ENCODE measurements around the gene LBHD2.

DNA sequence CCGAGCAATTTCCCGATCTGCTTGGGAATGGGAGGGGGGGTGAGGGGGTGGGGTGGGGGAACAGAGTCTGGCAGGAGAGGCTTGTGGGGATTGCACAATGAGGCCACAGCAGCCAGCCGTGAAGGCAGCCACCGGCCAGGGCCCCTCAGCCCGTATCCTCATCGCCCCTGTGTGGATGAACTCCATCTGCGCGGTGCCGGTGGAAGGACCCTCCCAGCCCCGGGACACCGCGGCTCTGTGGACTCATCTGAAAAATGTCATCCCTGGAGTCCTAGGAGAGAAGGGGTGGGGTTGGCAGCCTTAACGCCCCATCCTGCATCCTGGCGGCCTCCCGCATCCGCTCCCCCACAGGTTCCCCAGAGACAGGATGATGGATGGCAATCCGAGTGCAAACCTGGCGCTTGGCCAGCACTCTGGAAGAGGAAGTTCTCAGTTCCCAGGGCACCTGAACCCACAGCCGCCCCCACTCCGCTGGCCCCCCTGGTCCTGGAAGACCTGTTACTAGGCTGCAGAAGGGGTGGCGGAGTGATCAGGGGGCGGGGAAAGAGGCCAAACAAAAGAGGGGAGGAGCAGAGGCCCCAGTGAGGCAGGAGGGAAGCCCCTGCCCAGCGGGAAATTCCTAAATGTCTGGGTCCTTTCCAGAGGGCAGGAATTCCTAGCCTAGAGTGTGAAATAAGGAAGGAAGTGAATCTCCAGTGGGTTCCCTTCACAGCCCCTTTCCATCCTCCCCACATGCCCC is 38.0 kb downstream of the LBHD2 start:
- TF ChIP-seq, protein P1, sequence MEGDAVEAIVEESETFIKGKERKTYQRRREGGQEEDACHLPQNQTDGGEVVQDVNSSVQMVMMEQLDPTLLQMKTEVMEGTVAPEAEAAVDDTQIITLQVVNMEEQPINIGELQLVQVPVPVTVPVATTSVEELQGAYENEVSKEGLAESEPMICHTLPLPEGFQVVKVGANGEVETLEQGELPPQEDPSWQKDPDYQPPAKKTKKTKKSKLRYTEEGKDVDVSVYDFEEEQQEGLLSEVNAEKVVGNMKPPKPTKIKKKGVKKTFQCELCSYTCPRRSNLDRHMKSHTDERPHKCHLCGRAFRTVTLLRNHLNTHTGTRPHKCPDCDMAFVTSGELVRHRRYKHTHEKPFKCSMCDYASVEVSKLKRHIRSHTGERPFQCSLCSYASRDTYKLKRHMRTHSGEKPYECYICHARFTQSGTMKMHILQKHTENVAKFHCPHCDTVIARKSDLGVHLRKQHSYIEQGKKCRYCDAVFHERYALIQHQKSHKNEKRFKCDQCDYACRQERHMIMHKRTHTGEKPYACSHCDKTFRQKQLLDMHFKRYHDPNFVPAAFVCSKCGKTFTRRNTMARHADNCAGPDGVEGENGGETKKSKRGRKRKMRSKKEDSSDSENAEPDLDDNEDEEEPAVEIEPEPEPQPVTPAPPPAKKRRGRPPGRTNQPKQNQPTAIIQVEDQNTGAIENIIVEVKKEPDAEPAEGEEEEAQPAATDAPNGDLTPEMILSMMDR (IDR thresholded peaks at IDR 0.05; ENCODE audit: insufficient read depth, low read length, poor library complexity, severe bottlenecking): no peak
- TF ChIP-seq EZH2phosphoT487 (conservative IDR thresholded peaks at IDR 0.05; ENCODE audit: low read length): no peak
